Measurements from ENCODE around the gene ZNF367. TPM values are rescaled to one million over a fixed set of nuclear protein-coding genes. Genes with fewer than 3 reads are reported as not detected.

ZNF367 gene
- total RNA-seq, 2 donors from 2014 or later, result 0.75 to 1.2 TPM

DNA sequence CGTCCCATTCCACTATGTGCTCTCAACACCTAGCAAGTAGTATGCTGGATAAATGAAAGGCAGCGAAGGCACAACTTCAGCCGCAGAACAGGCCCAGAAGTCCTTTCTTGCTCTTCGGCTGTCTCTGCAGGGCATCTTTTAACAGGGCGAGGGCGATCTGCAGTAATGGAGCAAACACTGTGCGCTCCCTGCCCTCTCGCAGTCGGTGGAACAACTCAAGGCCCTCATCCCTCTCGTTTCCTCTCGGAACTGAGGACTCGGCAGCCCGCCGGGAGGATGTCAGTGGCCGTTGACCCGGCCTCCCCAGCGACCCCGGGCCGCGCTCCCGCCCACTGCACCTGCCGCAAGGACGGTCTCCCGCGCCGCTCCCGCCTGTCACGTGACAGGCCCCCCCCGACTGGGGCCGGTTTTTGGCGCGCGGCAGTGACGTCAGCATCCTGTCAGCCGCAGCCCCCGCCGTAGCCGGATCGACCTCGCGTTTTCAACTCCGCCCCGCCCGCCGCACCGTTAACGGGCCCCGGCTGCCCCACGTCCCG, 1.1 kb downstream of the ZNF367 start:
- Histone ChIP-seq H3K4me3 (peak overlapping the region; percentile 84 to 87), H3K27me3 (no peaks in the 10 kb centered on the region), H3K36me3 (no peaks in the 10 kb centered on the region), H3K4me1 (peaks cover 0 to 37% of the 10 kb centered on the region in 2 donors), H3K9me3 (no peaks in the 10 kb centered on the region), H3K27ac (peak overlapping the region; percentile 95 to 100)
- TF ChIP-seq, protein P1, sequence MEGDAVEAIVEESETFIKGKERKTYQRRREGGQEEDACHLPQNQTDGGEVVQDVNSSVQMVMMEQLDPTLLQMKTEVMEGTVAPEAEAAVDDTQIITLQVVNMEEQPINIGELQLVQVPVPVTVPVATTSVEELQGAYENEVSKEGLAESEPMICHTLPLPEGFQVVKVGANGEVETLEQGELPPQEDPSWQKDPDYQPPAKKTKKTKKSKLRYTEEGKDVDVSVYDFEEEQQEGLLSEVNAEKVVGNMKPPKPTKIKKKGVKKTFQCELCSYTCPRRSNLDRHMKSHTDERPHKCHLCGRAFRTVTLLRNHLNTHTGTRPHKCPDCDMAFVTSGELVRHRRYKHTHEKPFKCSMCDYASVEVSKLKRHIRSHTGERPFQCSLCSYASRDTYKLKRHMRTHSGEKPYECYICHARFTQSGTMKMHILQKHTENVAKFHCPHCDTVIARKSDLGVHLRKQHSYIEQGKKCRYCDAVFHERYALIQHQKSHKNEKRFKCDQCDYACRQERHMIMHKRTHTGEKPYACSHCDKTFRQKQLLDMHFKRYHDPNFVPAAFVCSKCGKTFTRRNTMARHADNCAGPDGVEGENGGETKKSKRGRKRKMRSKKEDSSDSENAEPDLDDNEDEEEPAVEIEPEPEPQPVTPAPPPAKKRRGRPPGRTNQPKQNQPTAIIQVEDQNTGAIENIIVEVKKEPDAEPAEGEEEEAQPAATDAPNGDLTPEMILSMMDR (IDR thresholded peaks at IDR 0.05), result peak in 1 of 2 donors; percentile 58
- DNase-seq (ENCODE audit: low spot score), result peak; percentile 87

DNA sequence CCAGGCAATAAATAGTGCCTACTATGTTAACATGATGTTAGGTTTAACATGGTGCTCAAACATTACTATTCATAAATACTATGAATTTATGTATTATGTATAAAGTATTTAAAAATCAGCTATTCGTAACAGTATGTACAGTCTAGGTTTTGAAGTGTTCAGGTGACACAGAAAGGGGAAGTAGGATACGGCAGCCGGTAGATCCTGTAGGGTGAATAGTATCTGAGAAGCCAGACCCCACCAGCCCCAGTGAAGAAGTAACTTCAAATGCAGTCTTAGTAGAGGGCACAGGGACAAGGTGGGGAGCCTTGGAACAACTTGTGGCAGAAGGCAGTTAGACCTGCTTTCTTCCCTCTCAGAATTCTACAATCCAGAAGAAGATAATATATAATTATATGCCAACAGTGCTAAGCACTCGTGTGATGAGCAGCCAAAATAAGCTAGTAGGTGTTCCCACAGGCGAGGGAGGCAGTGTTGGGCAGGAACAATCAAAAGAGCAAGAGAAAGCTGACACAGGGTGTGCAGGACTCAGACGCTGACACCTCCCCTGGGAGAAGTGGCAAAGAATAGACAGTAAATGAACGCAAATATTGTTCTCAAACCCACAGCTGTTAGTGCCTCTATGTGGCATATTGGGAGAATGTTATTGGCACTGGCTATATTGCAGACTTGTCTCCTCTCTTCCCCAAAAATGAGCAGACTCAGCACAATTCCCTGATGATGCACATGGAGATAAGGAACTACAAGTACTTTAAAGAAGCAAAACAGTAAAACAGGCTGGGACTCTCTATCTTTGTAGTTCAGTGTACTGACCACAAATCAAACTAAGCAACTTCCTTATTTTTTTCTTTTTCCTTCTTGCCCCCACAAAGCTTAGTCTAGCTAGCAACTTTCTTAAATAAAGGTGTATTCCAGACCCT, 4.6 kb downstream of the ZNF367 start:
- H3K4me1 ChIP-seq, result peaks cover 0 to 15% of the 10 kb centered on the region in 2 donors
- TF ChIP-seq, protein P1 (IDR thresholded peaks at IDR 0.05), result no peak

DNA sequence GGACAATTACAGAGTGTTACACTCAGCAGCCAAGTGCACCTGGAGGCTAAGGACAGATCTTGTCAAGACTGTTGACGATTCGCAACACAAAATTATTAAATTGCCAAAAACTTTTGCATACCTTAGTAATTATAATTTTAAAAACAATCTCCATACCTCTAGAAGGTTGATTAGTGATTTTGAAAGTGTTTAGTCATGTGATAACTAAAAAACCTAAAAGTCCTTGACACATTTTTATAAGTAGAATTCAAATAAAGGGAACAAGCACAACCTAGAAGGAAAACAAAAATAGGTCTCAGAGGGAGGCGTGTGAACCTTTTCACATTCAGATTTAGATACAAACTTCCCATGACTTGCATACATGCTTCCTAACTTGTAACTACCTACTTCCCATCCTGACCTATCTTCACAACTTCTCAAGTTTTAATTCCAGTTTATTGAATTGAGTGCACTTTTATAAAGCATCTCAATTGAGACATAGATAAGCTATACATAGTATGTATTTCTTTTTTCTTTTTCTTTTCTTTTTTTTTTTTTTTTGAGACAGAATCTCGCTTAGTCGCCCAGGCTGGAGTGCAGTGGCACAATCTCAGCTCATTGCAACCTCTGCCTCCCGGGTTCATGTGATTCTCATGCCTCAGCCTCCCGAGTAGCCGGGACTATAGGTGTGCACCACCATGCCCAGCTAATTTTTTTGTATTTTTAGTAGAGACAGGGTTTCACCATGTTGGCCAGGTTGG, 5.8 kb downstream of the ZNF367 start:
- H3K4me3 ChIP-seq, result no peak overlapping the region
- TF ChIP-seq, protein P1 (IDR thresholded peaks at IDR 0.05), result no peak
- peaks cover 0 to 10% of the 10 kb centered on the region in 2 donors for H3K4me1 ChIP-seq
- DNase-seq (ENCODE audit: low spot score), result no peak
- H3K27me3 ChIP-seq, result no peaks in the 10 kb centered on the region
- H3K36me3 ChIP-seq, result no peaks in the 10 kb centered on the region
- H3K9me3 ChIP-seq, result no peaks in the 10 kb centered on the region
- no peak overlapping the region for H3K27ac ChIP-seq

More for the DNA sequence above, 4.6 kb downstream of the ZNF367 start:
- no peak overlapping the region for H3K27ac ChIP-seq
- no peaks in the 10 kb centered on the region for H3K27me3 ChIP-seq
- H3K36me3 ChIP-seq, result no peaks in the 10 kb centered on the region
- no peak overlapping the region for H3K4me3 ChIP-seq
- no peaks in the 10 kb centered on the region for H3K9me3 ChIP-seq
- DNase-seq (ENCODE audit: low spot score), result no peak

DNA sequence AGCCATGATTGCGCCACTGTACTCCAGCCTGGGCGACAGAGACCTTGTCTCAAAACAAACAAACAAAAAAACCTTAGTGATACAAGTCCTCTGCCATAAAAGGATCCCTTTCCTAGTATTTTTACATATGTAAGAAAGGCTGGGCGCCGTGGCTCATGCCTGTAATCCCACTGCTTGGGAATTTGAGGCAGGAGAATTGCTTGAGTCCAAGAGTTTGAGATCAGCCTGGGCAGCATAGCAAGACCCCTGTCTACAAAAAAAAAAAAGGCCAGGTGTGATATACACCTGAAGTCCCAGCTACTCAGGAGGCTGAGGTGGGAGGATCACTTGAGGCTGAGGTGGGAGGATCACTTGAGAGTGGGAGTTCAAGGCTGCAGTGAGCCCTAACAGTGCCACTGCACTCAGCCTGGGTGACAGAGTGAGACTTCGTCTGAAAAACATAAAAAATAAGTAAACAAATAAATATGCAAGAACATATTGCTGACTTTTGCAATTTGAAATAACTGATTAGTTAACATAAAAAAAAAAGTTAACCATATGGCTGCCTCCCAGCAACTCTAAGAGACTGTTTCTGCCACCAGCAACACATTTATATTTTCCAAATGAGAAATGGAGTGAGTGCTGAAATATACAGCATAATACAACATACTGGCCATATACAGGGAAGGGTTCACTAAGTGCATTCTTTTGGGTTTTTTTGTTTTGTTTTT, 6.9 kb downstream of the ZNF367 start:
- TF ChIP-seq, protein P1 (IDR thresholded peaks at IDR 0.05), result no peak
- Histone ChIP-seq H3K27ac (no peak overlapping the region), H3K27me3 (no peaks in the 10 kb centered on the region), H3K36me3 (no peaks in the 10 kb centered on the region), H3K4me3 (no peak overlapping the region), H3K9me3 (no peaks in the 10 kb centered on the region), H3K4me1 (peaks cover 0 to 3% of the 10 kb centered on the region in 2 donors)
- DNase-seq (ENCODE audit: low spot score), result no peak

Measured in right atrium auricular region (tissue), 2 donors.